SJSA1 (cell line): ENCODE data around the gene MAN1A2. TPM values are rescaled to one million over a fixed set of nuclear protein-coding genes. Genes with fewer than 3 reads are reported as not detected.
A peak's percentile ranks its signal among the peaks of the same experiment; 100 is the strongest.

Experiments
- DNase-seq, 2 experiments: peaks; one replicate each; pipeline ENCODE4 v3.0.0-alpha.2; 2015 to 2020; ENCODE audit warnings: low spot score in 2 of 2, low read depth in 1 of 2
- H3K27ac ChIP-seq: fragments of 250-450 bp; sonication (Bioruptor Pico); 2 replicates; pipeline ENCODE4 v1.5.1; 2020; ENCODE audit warnings: mild to moderate bottlenecking, moderate library complexity
- H3K27me3 ChIP-seq: fragments of 250-450 bp; sonication (Bioruptor Pico); replicated peaks from 2 replicates; pipeline ENCODE4 v1.5.1; 2020; ENCODE audit warnings: mild to moderate bottlenecking, moderate library complexity
- H3K36me3 ChIP-seq: fragments of 250-450 bp; sonication (Bioruptor Pico); 2 replicates; pipeline ENCODE4 v1.5.1; 2020; ENCODE audit warnings: mild to moderate bottlenecking
- H3K4me1 ChIP-seq: fragments of 250-450 bp; sonication (Bioruptor Pico); replicated peaks from 2 replicates; pipeline ENCODE4 v1.6.1; 2021; ENCODE audit warnings: mild to moderate bottlenecking
- H3K4me3 ChIP-seq: fragments of 250-450 bp; sonication (Bioruptor Pico); 2 replicates; pipeline ENCODE4 v1.5.1; 2020; ENCODE audit warnings: mild to moderate bottlenecking
- H3K9me3 ChIP-seq: fragments of 250-450 bp; sonication (Bioruptor Pico); replicated peaks from 2 replicates; pipeline ENCODE4 v1.5.1; 2020; ENCODE audit warnings: mild to moderate bottlenecking
- total RNA-seq: library from RNA; depleted of rRNA; stranded (reverse); fragments of >200 nt; shearing (Covaris generic); gene quantifications from 2 replicates; pipeline ENCODE4 v1.2.3, GENCODE V29; 2014

The MAN1A2 gene
- total RNA-seq, 1 experiment from 2014 or later: 44.6 TPM

DNA sequence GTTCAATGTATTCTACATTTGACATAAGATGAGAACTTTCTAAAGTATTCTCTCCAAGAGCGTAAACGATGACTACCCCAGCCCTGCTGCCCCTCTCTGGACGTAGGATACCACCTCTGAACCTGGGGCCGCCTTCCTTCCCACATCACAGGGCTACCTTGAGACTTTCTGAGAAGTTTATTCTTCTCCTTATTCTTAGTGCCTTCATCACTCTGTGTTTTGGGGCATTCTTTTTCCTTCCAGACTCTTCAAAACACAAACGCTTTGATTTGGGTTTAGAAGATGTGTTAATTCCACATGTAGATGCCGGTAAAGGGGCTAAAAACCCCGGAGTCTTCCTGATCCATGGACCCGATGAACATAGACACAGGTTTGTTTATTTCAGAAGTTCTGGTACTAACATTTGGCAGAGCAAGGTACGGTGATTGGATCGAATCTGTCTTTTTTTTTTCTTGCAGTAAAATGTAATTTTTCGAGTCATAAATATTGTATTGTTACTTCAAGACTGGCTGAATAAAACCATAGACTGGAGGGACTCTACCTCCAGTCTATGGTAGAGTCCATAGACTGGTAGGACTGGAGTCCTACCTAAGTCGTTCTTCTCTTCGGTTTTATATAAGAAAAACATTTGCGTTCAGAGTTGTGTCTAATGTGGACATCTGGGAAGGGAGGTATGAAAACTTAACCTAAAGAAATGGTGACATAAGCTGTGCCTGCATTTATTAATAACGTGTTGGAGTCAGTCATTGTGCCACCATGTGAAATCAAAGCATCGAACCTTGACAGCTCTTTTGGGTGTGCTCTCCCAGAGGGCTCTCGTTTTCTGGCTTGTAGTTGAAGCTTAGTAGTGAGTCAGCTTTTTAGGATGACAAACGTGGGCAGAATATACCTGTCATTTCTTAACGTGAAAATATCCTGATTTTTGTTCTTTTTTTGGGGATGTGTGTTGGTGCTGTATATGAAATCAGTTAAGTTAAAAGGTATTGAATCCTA is 1.2 kb downstream of the MAN1A2 start:
- Histone ChIP-seq H3K27ac (no peak overlapping the region), H3K36me3 (peaks cover 13% of the 10 kb centered on the region), H3K27me3 (no peaks in the 10 kb centered on the region), H3K4me3 (peak overlapping the region; percentile 98), H3K4me1 (peaks cover 14% of the 10 kb centered on the region), H3K9me3 (0 out of 2 replicates have a peak, but pooled peaks cover 4% of the 10 kb centered on the region)
- peak in 1 of 2 experiments; percentile 26 for DNase-seq

DNA sequence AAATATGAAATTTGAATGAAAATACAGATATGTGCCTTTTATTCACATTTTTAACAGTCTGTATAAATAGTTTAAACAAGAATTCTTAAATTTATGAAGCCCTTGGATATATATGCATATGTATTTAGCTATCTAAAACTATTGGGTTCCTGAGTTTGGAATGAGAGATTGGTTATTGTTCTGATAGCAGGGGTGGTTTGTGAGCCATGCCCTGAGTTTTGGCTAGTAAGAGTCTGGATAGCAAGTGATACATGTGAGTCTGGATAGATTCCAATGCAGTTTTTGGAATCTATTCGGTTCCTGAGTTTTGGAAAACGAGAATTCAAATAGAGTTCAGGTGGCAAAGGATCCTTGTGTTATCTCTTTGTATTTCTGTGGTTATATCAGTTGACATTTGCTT is 2.8 kb downstream of the MAN1A2 start:
- H3K4me1 ChIP-seq: peaks cover 14% of the 10 kb centered on the region
- 0 out of 2 replicates have a peak, but pooled peaks cover 4% of the 10 kb centered on the region for H3K9me3 ChIP-seq
- peaks cover 13% of the 10 kb centered on the region for H3K36me3 ChIP-seq
- no peak overlapping the region for H3K4me3 ChIP-seq
- H3K27me3 ChIP-seq: no peaks in the 10 kb centered on the region
- no peak overlapping the region for H3K27ac ChIP-seq
- no peak for DNase-seq

DNA sequence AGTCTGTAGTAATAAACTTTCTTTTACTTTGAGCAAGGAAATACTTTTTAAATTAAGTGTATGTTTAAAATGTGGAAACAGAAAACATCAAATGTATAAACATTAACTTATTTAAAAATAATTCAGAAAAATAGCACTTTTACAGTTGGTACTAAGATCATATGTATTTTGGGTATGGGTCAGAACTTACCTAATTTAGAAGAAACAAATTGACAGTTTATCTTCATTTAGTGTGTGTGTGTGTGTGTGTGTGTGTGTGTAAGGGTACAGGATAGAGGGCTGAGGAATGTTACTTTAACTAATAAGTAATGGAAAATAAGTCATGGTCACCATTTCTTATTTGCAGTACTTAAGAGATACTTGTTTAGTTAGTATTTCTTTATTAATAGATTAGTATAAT is 3.3 kb downstream of the MAN1A2 start:
- DNase-seq: no peak
- no peak overlapping the region for H3K27ac ChIP-seq
- no peak overlapping the region for H3K4me3 ChIP-seq

DNA sequence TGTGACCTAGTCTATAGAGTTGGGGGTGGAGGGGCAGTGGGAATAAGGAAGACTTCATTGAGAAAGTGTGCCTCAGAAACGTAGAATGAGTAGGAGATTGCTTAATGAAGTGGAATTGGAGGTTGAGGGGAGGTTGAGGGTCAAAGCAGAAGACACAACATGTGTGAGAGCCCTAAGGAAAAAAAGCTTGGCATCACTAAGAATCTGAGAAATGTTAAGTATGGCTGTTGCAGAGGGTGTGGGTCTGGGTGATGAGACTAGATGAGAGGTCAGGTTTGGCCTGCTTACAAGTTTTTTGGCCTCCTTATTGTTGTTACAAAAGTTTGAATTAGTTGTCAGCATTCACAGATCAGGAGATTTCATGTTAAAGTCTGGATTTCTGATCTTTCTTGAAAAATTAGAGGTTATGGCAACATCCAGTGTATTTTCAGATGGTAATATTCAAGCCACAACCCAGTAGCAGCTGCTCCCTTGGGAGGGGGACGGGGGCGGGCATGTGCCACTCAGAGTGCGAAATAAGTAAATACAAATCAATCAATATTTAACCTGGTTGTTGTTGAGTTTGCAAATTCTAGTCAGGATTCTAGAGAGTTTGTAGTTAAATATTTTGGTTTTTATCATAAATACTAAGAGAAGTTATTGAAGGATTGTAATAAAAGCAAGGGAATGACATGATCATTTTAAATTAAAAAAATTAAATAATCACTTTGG is 4.3 kb downstream of the MAN1A2 start:
- H3K36me3 ChIP-seq: peaks cover 9% of the 10 kb centered on the region
- no peak for DNase-seq
- H3K9me3 ChIP-seq: 0 out of 2 replicates have a peak, but pooled peaks cover 4% of the 10 kb centered on the region
- no peaks in the 10 kb centered on the region for H3K27me3 ChIP-seq
- H3K27ac ChIP-seq: no peak overlapping the region
- H3K4me1 ChIP-seq: peaks cover 4% of the 10 kb centered on the region; the same call in 1 of the 2 replicates
- H3K4me3 ChIP-seq: no peak overlapping the region

More for the DNA sequence above, 3.3 kb downstream of the MAN1A2 start:
- H3K27me3 ChIP-seq: no peaks in the 10 kb centered on the region
- peaks cover 13% of the 10 kb centered on the region for H3K36me3 ChIP-seq
- peaks cover 10% of the 10 kb centered on the region for H3K4me1 ChIP-seq
- 0 out of 2 replicates have a peak, but pooled peaks cover 4% of the 10 kb centered on the region for H3K9me3 ChIP-seq

DNA sequence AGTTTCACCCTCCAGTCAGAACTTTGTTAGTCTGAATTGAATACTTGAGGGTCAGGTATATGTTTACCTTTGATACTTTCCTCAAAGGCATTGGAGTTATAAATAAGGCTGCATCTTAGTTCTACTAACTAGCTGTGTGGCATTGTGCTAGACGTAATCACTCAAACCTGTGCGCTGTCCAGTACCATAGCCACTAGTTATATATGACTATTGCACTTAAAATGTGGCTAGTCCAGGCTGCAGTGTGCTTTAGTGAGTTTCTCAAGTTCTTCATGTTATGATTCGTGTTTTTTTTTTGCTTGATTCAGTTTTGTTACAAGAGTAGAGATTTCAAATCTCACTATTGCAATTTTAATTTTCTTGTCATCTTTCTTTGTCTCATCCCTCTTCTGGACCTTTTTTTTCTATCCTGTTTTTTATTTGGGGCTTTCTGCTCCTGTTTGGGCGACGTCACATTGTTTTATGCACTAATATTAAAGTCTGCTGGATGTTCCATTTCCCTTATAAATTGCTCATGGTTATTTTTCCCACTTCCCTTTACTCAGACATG is 5.7 kb downstream of the MAN1A2 start:
- DNase-seq: no peak
- Histone ChIP-seq H3K4me3 (no peak overlapping the region), H3K4me1 (peaks cover 4% of the 10 kb centered on the region; the same call in 1 of the 2 replicates), H3K27ac (no peak overlapping the region), H3K36me3 (no peaks in the 10 kb centered on the region), H3K9me3 (no peaks in the 10 kb centered on the region), H3K27me3 (no peaks in the 10 kb centered on the region)

DNA sequence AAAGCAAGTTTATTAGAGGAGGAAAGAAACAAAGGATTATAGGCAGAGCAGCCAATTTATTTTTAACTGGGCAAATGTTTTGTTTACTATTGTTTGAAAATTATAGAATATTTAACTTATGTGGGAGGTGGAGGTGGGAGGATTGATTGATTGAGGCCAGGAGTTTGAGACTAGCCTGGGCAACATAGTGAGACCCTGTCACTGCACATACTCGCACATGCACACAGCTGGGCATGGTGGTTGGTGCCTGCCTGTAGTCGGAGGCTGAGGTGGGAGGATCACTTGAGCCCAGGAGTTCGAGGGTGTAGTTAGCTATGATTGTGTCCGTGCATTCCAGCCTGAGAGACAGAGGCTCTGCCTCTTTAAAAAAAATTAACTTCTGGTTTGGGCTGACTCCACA is 6.7 kb downstream of the MAN1A2 start:
- H3K4me1 ChIP-seq: peaks cover 4% of the 10 kb centered on the region; the same call in 1 of the 2 replicates
- H3K36me3 ChIP-seq: no peaks in the 10 kb centered on the region
- no peaks in the 10 kb centered on the region for H3K27me3 ChIP-seq
- H3K4me3 ChIP-seq: no peak overlapping the region
- no peaks in the 10 kb centered on the region for H3K9me3 ChIP-seq
- no peak overlapping the region for H3K27ac ChIP-seq
- no peak for DNase-seq

- H3K27ac ChIP-seq: no peak overlapping the region
- DNase-seq: no peak
- no peaks in the 10 kb centered on the region for H3K4me1 ChIP-seq
- H3K9me3 ChIP-seq: no peaks in the 10 kb centered on the region
- H3K4me3 ChIP-seq: no peak overlapping the region
- H3K36me3 ChIP-seq: no peaks in the 10 kb centered on the region
- H3K27me3 ChIP-seq: no peaks in the 10 kb centered on the region
These were observed 8.1 kb downstream of the MAN1A2 start for GRCh38 chr1:117375327-117375726.

GRCh38 chr1:117387060-117387633 is 19.9 kb downstream of the MAN1A2 start:
- H3K4me1 ChIP-seq: no peaks in the 10 kb centered on the region
- no peak overlapping the region for H3K27ac ChIP-seq
- no peak overlapping the region for H3K4me3 ChIP-seq
- no peak for DNase-seq
- H3K36me3 ChIP-seq: no peaks in the 10 kb centered on the region
- H3K9me3 ChIP-seq: peaks cover 3% of the 10 kb centered on the region; the same call in 1 of the 2 replicates
- no peaks in the 10 kb centered on the region for H3K27me3 ChIP-seq

GRCh38 chr1:117388328-117388727 is 21.1 kb downstream of the MAN1A2 start:
- DNase-seq: no peak
- no peaks in the 10 kb centered on the region for H3K27me3 ChIP-seq
- no peak overlapping the region for H3K27ac ChIP-seq
- H3K36me3 ChIP-seq: no peaks in the 10 kb centered on the region
- H3K4me3 ChIP-seq: no peak overlapping the region
- peaks cover 3% of the 10 kb centered on the region; the same call in 1 of the 2 replicates for H3K9me3 ChIP-seq
- H3K4me1 ChIP-seq: no peaks in the 10 kb centered on the region

DNA sequence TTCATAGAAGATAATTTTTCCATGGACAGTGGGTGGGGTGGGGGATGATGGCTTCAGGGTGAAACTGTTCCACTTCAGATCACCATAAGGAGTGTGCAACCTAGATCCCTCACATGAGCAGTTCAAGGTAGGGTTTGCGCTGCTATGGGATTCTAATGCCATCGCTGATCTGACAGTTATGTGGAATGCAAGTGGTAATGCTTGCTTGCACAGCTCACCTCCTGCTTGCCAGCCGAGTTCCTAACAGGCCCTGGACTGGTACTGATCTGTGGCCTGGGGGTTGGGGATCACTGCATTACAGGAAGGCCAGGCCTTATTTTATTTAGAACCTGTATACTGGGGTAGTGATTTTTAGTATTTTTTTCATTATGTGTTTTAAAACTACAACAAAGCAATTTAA is 22.0 kb downstream of the MAN1A2 start:
- Histone ChIP-seq H3K36me3 (no peaks in the 10 kb centered on the region), H3K4me1 (no peaks in the 10 kb centered on the region), H3K4me3 (no peak overlapping the region), H3K27me3 (no peaks in the 10 kb centered on the region), H3K27ac (no peak overlapping the region), H3K9me3 (no peaks in the 10 kb centered on the region)
- no peak for DNase-seq

- Histone ChIP-seq H3K27me3 (no peaks in the 10 kb centered on the region), H3K27ac (no peak overlapping the region), H3K4me1 (no peaks in the 10 kb centered on the region), H3K9me3 (no peaks in the 10 kb centered on the region), H3K4me3 (no peak overlapping the region), H3K36me3 (no peaks in the 10 kb centered on the region)
- DNase-seq: no peak
These were observed 22.5 kb downstream of the MAN1A2 start for GRCh38 chr1:117389779-117390178.

GRCh38 chr1:117392771-117393170 is 25.5 kb downstream of the MAN1A2 start:
- H3K27ac ChIP-seq: no peak overlapping the region
- H3K9me3 ChIP-seq: no peaks in the 10 kb centered on the region
- H3K27me3 ChIP-seq: no peaks in the 10 kb centered on the region
- H3K4me3 ChIP-seq: no peak overlapping the region
- H3K4me1 ChIP-seq: no peaks in the 10 kb centered on the region
- DNase-seq: no peak
- no peaks in the 10 kb centered on the region for H3K36me3 ChIP-seq

GRCh38 chr1:117396074-117396473 is 28.8 kb downstream of the MAN1A2 start:
- Histone ChIP-seq H3K27ac (no peak overlapping the region), H3K4me1 (no peaks in the 10 kb centered on the region), H3K27me3 (no peaks in the 10 kb centered on the region), H3K9me3 (no peaks in the 10 kb centered on the region), H3K36me3 (no peaks in the 10 kb centered on the region), H3K4me3 (no peak overlapping the region)
- DNase-seq: no peak
